ENCODE measurements around the gene GIPC2.
"Not testable (repeated sequence)": the region's sequence is repeated elsewhere in the genome, so short reads cannot be mapped to it uniquely, and the experiment has no call there.

Gene GIPC2

DNA sequence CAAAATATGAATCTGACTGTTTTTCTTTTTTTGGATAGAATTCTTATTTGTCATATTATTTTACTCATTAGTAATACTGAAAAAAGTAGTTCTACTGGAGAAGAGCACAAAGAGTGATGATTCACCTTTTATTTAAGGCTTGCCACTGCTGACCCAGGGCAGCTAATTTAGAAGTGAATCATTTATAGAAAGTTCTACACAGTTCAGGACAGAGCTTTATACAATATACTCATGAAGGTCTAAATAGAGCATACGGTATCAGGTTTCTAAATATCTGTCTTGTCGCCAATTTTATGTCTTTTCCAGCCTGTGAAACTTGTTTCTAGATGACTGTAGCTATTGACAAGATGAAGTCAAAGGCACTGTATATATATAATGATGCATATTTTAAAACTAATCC lies 25.0 kb downstream of the GIPC2 start:
- H3K27ac ChIP-seq (ENCODE audit: low read depth, low read length): no peak overlapping the region
- H3K36me3 ChIP-seq (ENCODE audit: insufficient read depth, low read length): no peaks in the 10 kb centered on the region
- H3K4me3 ChIP-seq (ENCODE audit: low read depth in 1 of 2, low read length in 2 of 2): no peak overlapping the region
- no peaks in the 10 kb centered on the region for H3K4me1 ChIP-seq (ENCODE audit: insufficient read depth, low read length)
- no peaks in the 10 kb centered on the region for H3K9me3 ChIP-seq (ENCODE audit: low read length)
- no peaks in the 10 kb centered on the region for H3K27me3 ChIP-seq (ENCODE audit: control insufficient read depth in 1 of 2, insufficient read depth in 2 of 2, low read length in 2 of 2)
- no peak overlapping the region for H3K9ac ChIP-seq (ENCODE audit: low read length)

DNA sequence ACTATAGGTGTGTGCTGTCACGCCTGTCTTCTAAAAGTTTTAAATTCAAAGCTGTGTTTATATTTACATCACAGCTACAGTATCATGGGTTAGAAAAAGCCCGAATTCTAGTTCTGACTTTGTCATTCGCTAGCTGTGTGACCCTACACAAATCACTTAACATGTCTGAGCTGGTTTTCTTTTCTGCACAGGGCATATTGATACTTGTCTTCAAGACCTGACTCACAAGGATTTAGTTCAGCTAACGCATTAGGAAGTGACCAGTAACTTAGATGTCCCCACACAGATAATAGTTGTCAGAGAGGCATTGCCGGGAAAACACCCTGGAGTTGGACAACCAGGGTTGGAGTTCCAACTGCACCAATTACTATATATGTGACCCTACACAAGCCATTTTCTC lies 25.9 kb downstream of the GIPC2 start:
- H3K9ac ChIP-seq (ENCODE audit: low read length): no peak overlapping the region
- no peaks in the 10 kb centered on the region for H3K27me3 ChIP-seq (ENCODE audit: control insufficient read depth in 1 of 2, insufficient read depth in 2 of 2, low read length in 2 of 2)
- no peaks in the 10 kb centered on the region for H3K36me3 ChIP-seq (ENCODE audit: insufficient read depth, low read length)
- H3K27ac ChIP-seq (ENCODE audit: low read depth, low read length): no peak overlapping the region
- H3K9me3 ChIP-seq (ENCODE audit: low read length): no peaks in the 10 kb centered on the region
- no peaks in the 10 kb centered on the region for H3K4me1 ChIP-seq (ENCODE audit: insufficient read depth, low read length)
- no peak overlapping the region for H3K4me3 ChIP-seq (ENCODE audit: low read depth in 1 of 2, low read length in 2 of 2)

DNA sequence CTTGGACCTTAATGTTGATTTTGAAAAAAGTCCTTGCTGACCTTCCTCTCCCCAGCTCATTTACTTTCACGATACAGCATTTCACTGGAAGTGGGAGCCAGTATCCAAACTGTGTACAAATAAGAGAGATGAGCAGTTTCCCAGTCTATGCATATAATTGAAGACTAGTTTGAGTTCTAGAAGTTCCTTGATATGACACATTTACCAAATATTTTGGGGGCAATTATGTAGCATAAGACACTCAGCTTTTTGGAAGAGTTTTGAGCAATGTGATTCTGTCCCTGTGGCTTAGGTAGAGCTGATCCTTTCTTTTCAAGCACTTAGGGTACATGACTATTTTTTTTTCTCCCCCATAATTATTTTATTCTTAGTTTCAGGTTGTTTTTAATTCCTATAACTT lies 26.4 kb downstream of the GIPC2 start:
- no peaks in the 10 kb centered on the region for H3K36me3 ChIP-seq (ENCODE audit: insufficient read depth, low read length)
- no peaks in the 10 kb centered on the region for H3K9me3 ChIP-seq (ENCODE audit: low read length)
- H3K9ac ChIP-seq (ENCODE audit: low read length): no peak overlapping the region
- H3K27me3 ChIP-seq (ENCODE audit: control insufficient read depth in 1 of 2, insufficient read depth in 2 of 2, low read length in 2 of 2): no peaks in the 10 kb centered on the region
- H3K4me3 ChIP-seq (ENCODE audit: low read depth in 1 of 2, low read length in 2 of 2): no peak overlapping the region
- no peaks in the 10 kb centered on the region for H3K4me1 ChIP-seq (ENCODE audit: insufficient read depth, low read length)
- H3K27ac ChIP-seq (ENCODE audit: low read depth, low read length): no peak overlapping the region

DNA sequence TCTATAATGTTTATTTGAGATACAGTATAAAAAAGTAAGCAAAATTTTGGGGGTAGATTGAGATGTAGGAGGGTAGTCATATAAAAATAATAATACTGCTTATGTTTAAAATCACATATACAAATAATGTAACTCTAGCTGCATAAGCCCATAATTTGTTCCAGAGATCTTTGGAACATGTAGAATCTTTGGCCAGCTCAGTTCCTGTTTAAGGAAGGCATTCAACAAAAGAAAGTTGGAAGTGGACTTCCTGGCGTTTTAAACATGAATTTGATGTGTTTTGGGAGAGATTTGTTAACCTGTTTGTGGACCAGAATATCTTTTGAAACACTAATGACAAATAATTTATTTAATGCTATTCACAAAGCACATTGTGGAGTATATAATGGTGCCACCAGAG lies 27.7 kb downstream of the GIPC2 start:
- Histone ChIP-seq H3K4me3 (ENCODE audit: low read depth in 1 of 2, low read length in 2 of 2) (no peak overlapping the region), H3K27me3 (ENCODE audit: control insufficient read depth in 1 of 2, insufficient read depth in 2 of 2, low read length in 2 of 2) (no peaks in the 10 kb centered on the region), H3K4me1 (ENCODE audit: insufficient read depth, low read length) (no peaks in the 10 kb centered on the region), H3K36me3 (ENCODE audit: insufficient read depth, low read length) (no peaks in the 10 kb centered on the region), H3K9me3 (ENCODE audit: low read length) (no peaks in the 10 kb centered on the region), H3K27ac (ENCODE audit: low read depth, low read length) (no peak overlapping the region), H3K9ac (ENCODE audit: low read length) (no peak overlapping the region)

DNA sequence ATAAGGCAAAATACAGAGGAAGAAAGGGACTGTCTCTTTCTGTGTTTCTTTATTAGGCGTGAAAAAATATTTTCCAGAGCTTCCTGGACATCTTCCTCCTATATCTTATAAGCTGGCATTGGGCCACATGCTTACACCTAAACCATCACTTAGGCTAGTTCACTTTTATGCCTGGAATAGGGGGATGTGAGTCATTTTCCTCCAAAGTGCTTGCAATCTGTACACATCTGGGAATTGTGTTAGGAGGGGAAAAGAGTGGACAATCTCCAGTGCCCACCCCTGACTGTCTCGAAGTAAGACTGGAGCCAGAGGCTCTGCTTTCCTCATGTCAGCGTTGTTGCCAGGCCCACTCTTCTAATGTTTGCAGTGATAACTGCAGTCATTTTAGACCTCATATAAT lies 29.9 kb downstream of the GIPC2 start:
- Histone ChIP-seq H3K9ac (ENCODE audit: low read length) (no peak overlapping the region), H3K9me3 (ENCODE audit: low read length) (no peaks in the 10 kb centered on the region), H3K36me3 (ENCODE audit: insufficient read depth, low read length) (no peaks in the 10 kb centered on the region), H3K4me1 (ENCODE audit: insufficient read depth, low read length) (no peaks in the 10 kb centered on the region), H3K4me3 (ENCODE audit: low read depth in 1 of 2, low read length in 2 of 2) (no peak overlapping the region), H3K27ac (ENCODE audit: low read depth, low read length) (no peak overlapping the region), H3K27me3 (ENCODE audit: control insufficient read depth in 1 of 2, insufficient read depth in 2 of 2, low read length in 2 of 2) (no peaks in the 10 kb centered on the region)

DNA sequence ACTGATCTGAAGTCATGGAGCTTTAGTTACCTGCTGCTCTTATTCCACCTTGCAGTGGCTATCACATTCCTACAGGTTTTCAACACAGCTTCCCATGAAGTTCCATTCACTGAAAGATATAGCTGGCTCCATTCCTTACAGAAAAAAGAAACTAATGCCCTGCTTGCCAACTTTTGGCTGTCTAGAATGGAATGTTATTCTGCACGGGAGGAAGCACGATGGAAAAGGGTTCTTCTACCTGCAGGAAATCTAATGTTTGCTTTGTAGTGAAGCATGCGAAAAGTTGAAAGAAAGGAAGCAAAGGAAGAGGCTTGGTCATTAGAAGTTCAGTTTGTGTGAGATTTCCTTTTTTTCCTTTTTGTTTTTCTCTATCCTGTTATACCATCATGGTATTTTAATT lies 32.6 kb downstream of the GIPC2 start:
- Histone ChIP-seq H3K27ac (ENCODE audit: low read depth, low read length) (no peak overlapping the region), H3K27me3 (ENCODE audit: control insufficient read depth in 1 of 2, insufficient read depth in 2 of 2, low read length in 2 of 2) (no peaks in the 10 kb centered on the region), H3K9ac (ENCODE audit: low read length) (no peak overlapping the region)

DNA sequence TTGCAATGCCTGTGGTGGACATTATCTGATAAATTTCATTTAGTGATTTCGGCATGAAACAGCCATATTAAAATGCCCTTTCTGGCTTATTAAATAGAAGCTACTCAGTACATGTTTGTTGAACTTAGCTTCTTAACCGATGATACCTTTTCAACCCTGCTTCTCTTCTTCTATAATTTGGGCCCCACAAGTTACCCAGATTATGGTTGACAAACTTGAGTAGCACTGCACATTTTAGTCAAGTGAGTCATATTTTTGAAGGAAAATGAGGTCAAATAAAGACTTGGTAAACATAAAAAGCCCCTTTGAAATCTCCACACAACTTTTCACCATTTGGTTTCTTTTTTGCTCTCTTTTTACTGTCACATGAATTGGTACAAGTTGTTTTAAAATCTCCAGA lies 33.8 kb downstream of the GIPC2 start:
- Histone ChIP-seq H3K27me3 (ENCODE audit: control insufficient read depth in 1 of 2, insufficient read depth in 2 of 2, low read length in 2 of 2) (no peaks in the 10 kb centered on the region), H3K4me1 (ENCODE audit: insufficient read depth, low read length) (no peaks in the 10 kb centered on the region), H3K9me3 (ENCODE audit: low read length) (no peaks in the 10 kb centered on the region), H3K9ac (ENCODE audit: low read length) (no peak overlapping the region), H3K4me3 (ENCODE audit: low read depth in 1 of 2, low read length in 2 of 2) (no peak overlapping the region), H3K27ac (ENCODE audit: low read depth, low read length) (no peak overlapping the region), H3K36me3 (ENCODE audit: insufficient read depth, low read length) (no peaks in the 10 kb centered on the region)

More for the DNA sequence above, 32.6 kb downstream of the GIPC2 start:
- Histone ChIP-seq H3K4me1 (ENCODE audit: insufficient read depth, low read length) (no peaks in the 10 kb centered on the region), H3K36me3 (ENCODE audit: insufficient read depth, low read length) (no peaks in the 10 kb centered on the region), H3K4me3 (ENCODE audit: low read depth in 1 of 2, low read length in 2 of 2) (no peak overlapping the region), H3K9me3 (ENCODE audit: low read length) (no peaks in the 10 kb centered on the region)

DNA sequence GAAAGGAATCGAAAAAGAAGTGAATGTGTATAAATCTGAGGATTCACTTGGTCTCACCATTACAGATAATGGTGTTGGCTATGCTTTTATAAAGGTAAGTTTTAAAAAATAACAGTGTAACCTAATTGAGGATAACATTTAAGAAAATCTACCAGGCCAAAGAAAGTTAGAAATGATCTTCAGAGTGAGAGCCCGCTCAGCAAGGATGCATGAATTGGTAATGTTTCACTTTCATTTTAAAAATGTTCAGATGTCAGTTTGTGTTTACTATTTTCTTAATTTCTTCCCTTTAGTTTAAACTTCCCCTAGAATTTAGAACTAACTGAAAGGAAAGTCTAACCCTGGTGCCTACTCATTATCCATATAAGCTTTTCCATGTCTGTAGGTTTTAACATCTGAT lies 35.0 kb downstream of the GIPC2 start:
- Histone ChIP-seq H3K4me3 (ENCODE audit: low read depth in 1 of 2, low read length in 2 of 2) (no peak overlapping the region), H3K27ac (ENCODE audit: low read depth, low read length) (no peak overlapping the region), H3K36me3 (ENCODE audit: insufficient read depth, low read length) (no peaks in the 10 kb centered on the region), H3K9ac (ENCODE audit: low read length) (no peak overlapping the region), H3K27me3 (ENCODE audit: control insufficient read depth in 1 of 2, insufficient read depth in 2 of 2, low read length in 2 of 2) (no peaks in the 10 kb centered on the region), H3K9me3 (ENCODE audit: low read length) (no peaks in the 10 kb centered on the region), H3K4me1 (ENCODE audit: insufficient read depth, low read length) (no peaks in the 10 kb centered on the region)

DNA sequence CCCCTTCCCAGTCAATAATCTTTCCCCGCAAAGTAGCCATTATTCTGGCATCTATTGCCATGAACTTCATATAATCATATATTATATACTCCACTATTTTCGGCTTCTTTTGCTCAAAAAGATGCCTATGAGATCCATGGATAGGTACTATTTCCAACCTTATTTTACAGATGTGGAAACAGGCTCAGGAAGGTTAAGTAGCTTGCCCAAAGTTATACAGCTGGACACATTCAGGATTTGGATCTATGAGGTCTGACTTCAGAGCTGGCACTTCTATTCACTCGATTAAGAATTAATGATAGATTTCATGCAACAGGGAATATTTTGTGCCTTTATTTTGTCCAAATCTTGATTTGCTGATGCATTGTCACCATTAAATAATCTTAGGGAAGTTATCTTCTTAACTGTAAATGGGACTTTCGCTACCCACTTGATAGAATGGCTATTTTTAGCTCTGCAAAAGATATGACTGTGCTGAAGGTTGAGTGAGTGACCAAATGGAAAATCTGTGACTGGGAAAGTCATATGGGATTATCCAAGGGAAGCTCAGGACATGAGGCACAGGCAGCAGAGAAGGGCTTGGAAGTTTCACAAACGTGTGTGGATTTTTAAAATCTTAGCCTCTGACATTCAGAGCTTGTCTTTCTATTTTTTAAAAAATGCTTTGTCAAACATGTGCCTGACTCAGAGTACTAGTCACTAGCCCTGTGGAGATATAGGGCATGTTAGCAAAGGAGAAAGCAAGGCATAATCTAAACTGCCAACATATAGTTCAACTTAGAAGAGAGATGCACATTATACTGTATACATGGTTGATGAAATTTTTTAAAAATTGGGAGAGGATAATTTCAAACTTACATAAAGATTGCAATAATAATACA lies 36.5 kb downstream of the GIPC2 start:
- no peaks in the 10 kb centered on the region for H3K9me3 ChIP-seq (ENCODE audit: low read length)
- H3K4me1 ChIP-seq (ENCODE audit: insufficient read depth, low read length): no peaks in the 10 kb centered on the region
- no peak overlapping the region for H3K9ac ChIP-seq (ENCODE audit: low read length)
- no peaks in the 10 kb centered on the region for H3K27me3 ChIP-seq (ENCODE audit: control insufficient read depth in 1 of 2, insufficient read depth in 2 of 2, low read length in 2 of 2)
- H3K27ac ChIP-seq (ENCODE audit: low read depth, low read length): no peak overlapping the region
- H3K36me3 ChIP-seq (ENCODE audit: insufficient read depth, low read length): no peaks in the 10 kb centered on the region
- H3K4me3 ChIP-seq (ENCODE audit: low read depth in 1 of 2, low read length in 2 of 2): no peak overlapping the region

DNA sequence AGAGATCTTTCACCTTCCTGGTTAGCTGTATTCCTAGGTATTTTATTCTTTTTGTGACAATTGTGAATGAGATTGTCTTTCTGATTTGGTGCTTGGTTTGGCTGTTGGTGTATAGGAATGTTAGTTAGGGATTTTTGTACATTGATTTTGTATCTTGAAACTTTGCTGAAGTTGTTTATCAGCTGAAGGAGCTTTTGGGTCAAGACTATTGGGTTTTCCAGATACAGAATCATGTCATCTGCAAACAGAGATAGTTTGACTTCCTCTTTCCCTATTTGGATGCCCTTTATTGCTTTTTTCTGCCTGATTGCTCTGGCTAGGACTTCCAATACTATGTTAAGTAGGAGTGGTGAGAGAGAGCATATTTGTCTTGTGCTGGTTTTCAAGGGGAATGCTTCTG lies 38.9 kb downstream of the GIPC2 start:
- H3K36me3 ChIP-seq (ENCODE audit: insufficient read depth, low read length); H3K9me3 ChIP-seq (ENCODE audit: low read length); H3K4me3 ChIP-seq (ENCODE audit: low read depth in 1 of 2, low read length in 2 of 2); H3K27me3 ChIP-seq (ENCODE audit: control insufficient read depth in 1 of 2, insufficient read depth in 2 of 2, low read length in 2 of 2); H3K27ac ChIP-seq (ENCODE audit: low read depth, low read length); H3K4me1 ChIP-seq (ENCODE audit: insufficient read depth, low read length); H3K9ac ChIP-seq (ENCODE audit: low read length): not testable (repeated sequence)

DNA sequence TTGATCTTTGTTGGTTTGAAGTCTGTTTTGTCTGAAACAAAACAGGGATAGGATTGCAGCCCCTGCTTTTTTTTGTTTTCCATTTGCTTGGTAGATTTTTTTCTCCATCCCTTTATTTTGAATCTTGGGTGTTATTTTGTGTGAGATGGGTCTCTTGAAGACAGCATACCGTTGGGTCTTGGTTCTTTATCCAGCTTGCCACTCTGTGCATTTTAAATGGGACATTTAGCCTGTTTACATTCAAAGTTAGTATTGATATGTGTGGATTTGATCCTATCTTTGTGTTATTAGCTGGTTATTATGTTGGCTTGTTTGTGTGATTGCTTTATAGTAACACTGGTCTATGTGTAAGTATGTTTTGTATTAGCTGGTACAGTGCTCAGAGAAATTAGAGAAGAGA lies 40.9 kb downstream of the GIPC2 start:
- H3K4me1 ChIP-seq (ENCODE audit: insufficient read depth, low read length): no peaks in the 10 kb centered on the region
- H3K9ac ChIP-seq (ENCODE audit: low read length): no peak overlapping the region
- no peak overlapping the region for H3K4me3 ChIP-seq (ENCODE audit: low read depth in 1 of 2, low read length in 2 of 2)
- no peaks in the 10 kb centered on the region for H3K9me3 ChIP-seq (ENCODE audit: low read length)
- H3K27me3 ChIP-seq (ENCODE audit: control insufficient read depth in 1 of 2, insufficient read depth in 2 of 2, low read length in 2 of 2): no peaks in the 10 kb centered on the region
- no peaks in the 10 kb centered on the region for H3K36me3 ChIP-seq (ENCODE audit: insufficient read depth, low read length)
- H3K27ac ChIP-seq (ENCODE audit: low read depth, low read length): no peak overlapping the region

DNA sequence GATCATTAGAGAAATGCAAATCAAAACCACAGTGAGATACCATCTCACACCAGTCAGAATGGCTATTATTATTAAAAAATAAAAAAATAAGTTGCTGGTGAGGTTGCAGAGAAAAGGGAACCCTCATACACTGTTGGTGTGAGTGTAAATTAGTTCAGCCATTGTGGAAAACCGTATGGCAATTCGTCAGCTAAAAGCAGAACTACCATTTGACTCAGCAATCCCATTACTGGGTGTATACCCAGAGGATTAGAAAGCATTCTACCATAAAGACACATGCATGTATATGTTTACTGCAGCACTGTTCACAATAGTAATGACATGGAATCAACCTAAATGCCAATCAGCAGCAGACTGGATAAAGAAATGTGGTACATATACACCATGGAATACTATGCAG lies 42.2 kb downstream of the GIPC2 start:
- Histone ChIP-seq H3K9ac (ENCODE audit: low read length) (no peak overlapping the region), H3K4me3 (ENCODE audit: low read depth in 1 of 2, low read length in 2 of 2) (no peak overlapping the region), H3K27me3 (ENCODE audit: control insufficient read depth in 1 of 2, insufficient read depth in 2 of 2, low read length in 2 of 2) (no peaks in the 10 kb centered on the region), H3K4me1 (ENCODE audit: insufficient read depth, low read length) (no peaks in the 10 kb centered on the region), H3K36me3 (ENCODE audit: insufficient read depth, low read length) (no peaks in the 10 kb centered on the region), H3K27ac (ENCODE audit: low read depth, low read length) (no peak overlapping the region), H3K9me3 (ENCODE audit: low read length) (no peaks in the 10 kb centered on the region)

Data from muscle layer of colon (tissue), 2 donors.